Hepatocyte (in vitro differentiated cells): Measurements from ENCODE around the gene TNS4. TPM values are rescaled to one million over a fixed set of nuclear protein-coding genes. Genes with fewer than 3 reads are reported as not detected.

Experiments used
- DNase-seq: peaks from one replicate; pipeline ENCODE4 v3.0.0-alpha.2; 2016; ENCODE audit warnings: low spot score
- H2AFZ ChIP-seq: fragments of 200-600 bp; sonication (generic); 2 replicates; pipeline ENCODE4 v1.6.0; 2016; ENCODE audit warnings: antibody characterized with exemption, mild to moderate bottlenecking
- H3K27ac ChIP-seq: fragments of 200-600 bp; sonication (generic); 2 replicates; pipeline ENCODE4 v1.5.1; 2016; ENCODE audit warnings: mild to moderate bottlenecking
- H3K27me3 ChIP-seq: fragments of 200-600 bp; sonication (generic); 2 replicates; pipeline ENCODE4 v1.6.1; 2016
- H3K36me3 ChIP-seq: fragments of 200-600 bp; sonication (generic); replicated peaks from 2 replicates; pipeline ENCODE4 v1.5.1; 2016; ENCODE audit warnings: low read depth; ENCODE audit not compliant: insufficient read depth
- H3K4me1 ChIP-seq: fragments of 200-600 bp; sonication (generic); 2 replicates; pipeline ENCODE4 v1.5.1; 2016; ENCODE audit warnings: mild to moderate bottlenecking, moderate library complexity; ENCODE audit not compliant: insufficient read depth
- H3K4me2 ChIP-seq: fragments of 200-600 bp; sonication (generic); 2 replicates; pipeline ENCODE4 v1.6.0; 2016
- H3K4me3 ChIP-seq: fragments of 200-600 bp; sonication (generic); 2 replicates; pipeline ENCODE4 v1.5.1; 2016; ENCODE audit warnings: mild to moderate bottlenecking
- H3K79me2 ChIP-seq: fragments of 200-600 bp; sonication (generic); 2 replicates; pipeline ENCODE4 v1.6.0; 2017; ENCODE audit warnings: mild to moderate bottlenecking
- H3K9me2 ChIP-seq: fragments of 200-600 bp; sonication (generic); replicated peaks from 2 replicates; pipeline ENCODE4 v1.6.0; 2017; ENCODE audit warnings: mild to moderate bottlenecking; ENCODE audit not compliant: insufficient read depth
- H3K9me3 ChIP-seq: fragments of 200-600 bp; sonication (generic); 2 replicates; pipeline ENCODE4 v1.5.1; 2016; ENCODE audit warnings: low read depth, mild to moderate bottlenecking
- H4K20me1 ChIP-seq: fragments of 200-600 bp; sonication (generic); 2 replicates; pipeline ENCODE4 v1.6.0; 2016; ENCODE audit warnings: mild to moderate bottlenecking; ENCODE audit not compliant: insufficient read depth, poor library complexity, severe bottlenecking
- EZH2 ChIP-seq: fragments of 200-600 bp; sonication (generic); IDR thresholded peaks from 2 replicates; pipeline ENCODE4 v1.6.1; 2016; ENCODE audit warnings: antibody characterized with exemption, mild to moderate bottlenecking, borderline replicate concordance
- EZH2phosphoT487 ChIP-seq: fragments of 200-600 bp; sonication (generic); IDR thresholded peaks from one replicate; pipeline ENCODE4 v1.6.1; 2018; ENCODE audit warnings: antibody characterized with exemption, mild to moderate bottlenecking, low read depth, moderate library complexity; ENCODE audit not compliant: unreplicated experiment, severe bottlenecking
- polyA plus RNA-seq: library from polyadenylated mRNA; unstranded; fragments of >200 nt; fragmentation: Nextera tagmentation; extraction: Ambion mirVana; gene quantifications from 2 replicates; pipeline ENCODE4 v1.2.1, GENCODE V29; 2016
- total RNA-seq: library from RNA; depleted of rRNA; stranded (reverse); fragments of >200 nt; gene quantifications from 2 replicates; pipeline ENCODE4 v1.2.3, GENCODE V29; 2014
- TF ChIP-seq, protein P1 (sequence below): fragments of 200-600 bp; sonication (generic); IDR thresholded peaks from 2 replicates; pipeline ENCODE4 v1.5.1; 2016; ENCODE audit warnings: antibody characterized with exemption, mild to moderate bottlenecking; ENCODE audit not compliant: poor library complexity

TNS4 gene
- total and polyA plus RNA-seq, 2 experiments from 2014 or later, result 0.07 TPM; not detected in 1

GRCh38 chr17:40427002-40427491 lies 74.4 kb downstream of the TNS4 start:
- no peak overlapping the region for H2AFZ ChIP-seq
- no peaks in the 10 kb centered on the region for H3K27me3 ChIP-seq
- no peak for DNase-seq
- no peaks in the 10 kb centered on the region for H3K9me3 ChIP-seq
- H3K36me3 ChIP-seq, result no peaks in the 10 kb centered on the region
- no peak overlapping the region for H3K27ac ChIP-seq
- no peaks in the 10 kb centered on the region for H4K20me1 ChIP-seq
- TF ChIP-seq, protein P1, sequence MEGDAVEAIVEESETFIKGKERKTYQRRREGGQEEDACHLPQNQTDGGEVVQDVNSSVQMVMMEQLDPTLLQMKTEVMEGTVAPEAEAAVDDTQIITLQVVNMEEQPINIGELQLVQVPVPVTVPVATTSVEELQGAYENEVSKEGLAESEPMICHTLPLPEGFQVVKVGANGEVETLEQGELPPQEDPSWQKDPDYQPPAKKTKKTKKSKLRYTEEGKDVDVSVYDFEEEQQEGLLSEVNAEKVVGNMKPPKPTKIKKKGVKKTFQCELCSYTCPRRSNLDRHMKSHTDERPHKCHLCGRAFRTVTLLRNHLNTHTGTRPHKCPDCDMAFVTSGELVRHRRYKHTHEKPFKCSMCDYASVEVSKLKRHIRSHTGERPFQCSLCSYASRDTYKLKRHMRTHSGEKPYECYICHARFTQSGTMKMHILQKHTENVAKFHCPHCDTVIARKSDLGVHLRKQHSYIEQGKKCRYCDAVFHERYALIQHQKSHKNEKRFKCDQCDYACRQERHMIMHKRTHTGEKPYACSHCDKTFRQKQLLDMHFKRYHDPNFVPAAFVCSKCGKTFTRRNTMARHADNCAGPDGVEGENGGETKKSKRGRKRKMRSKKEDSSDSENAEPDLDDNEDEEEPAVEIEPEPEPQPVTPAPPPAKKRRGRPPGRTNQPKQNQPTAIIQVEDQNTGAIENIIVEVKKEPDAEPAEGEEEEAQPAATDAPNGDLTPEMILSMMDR, result no peak
- TF ChIP-seq EZH2phosphoT487, result no peak
- no peak for TF ChIP-seq EZH2
- no peaks in the 10 kb centered on the region for H3K79me2 ChIP-seq
- H3K4me2 ChIP-seq, result no peak overlapping the region
- no peaks in the 10 kb centered on the region for H3K9me2 ChIP-seq
- no peaks in the 10 kb centered on the region for H3K4me1 ChIP-seq
- H3K4me3 ChIP-seq, result no peak overlapping the region

Other genes with a start within 250 kb of the TNS4 start
- 5.8 and 8.6 TPM in 2 replicates for gene CDC6, start 213.7 kb downstream of the TNS4 start, total RNA-seq
- 5.1 and 7.5 TPM in 2 replicates for gene CDC6, start 213.7 kb downstream of the TNS4 start, polyA plus RNA-seq
- gene RARA, start 192.4 kb downstream of the TNS4 start, total RNA-seq, result 19.2 and 30.0 TPM in 2 replicates
- gene RARA, start 192.4 kb downstream of the TNS4 start, polyA plus RNA-seq, result 33.1 and 34.4 TPM in 2 replicates
- gene GJD3, start 136.9 kb downstream of the TNS4 start, total RNA-seq, result 0.47 TPM in 1 of 2 replicates, not detected in the other
- gene GJD3, start 136.9 kb downstream of the TNS4 start, polyA plus RNA-seq, result 3.3 and 3.8 TPM in 2 replicates
- 36.9 and 37.4 TPM in 2 replicates for gene TOP2A, start 83.7 kb downstream of the TNS4 start, total RNA-seq
- 19.3 and 21.3 TPM in 2 replicates for gene TOP2A, start 83.7 kb downstream of the TNS4 start, polyA plus RNA-seq
- 44.9 and 48.2 TPM in 2 replicates for gene IGFBP4, start 58.2 kb downstream of the TNS4 start, total RNA-seq
- gene IGFBP4, start 58.2 kb downstream of the TNS4 start, polyA plus RNA-seq, result 149 and 183 TPM in 2 replicates
- gene CCR7, start 63.8 kb upstream of the TNS4 start, total RNA-seq, result 0.16 and 2.8 TPM in 2 replicates
- gene CCR7, start 63.8 kb upstream of the TNS4 start, polyA plus RNA-seq, result 2.9 and 4.1 TPM in 2 replicates
- gene SMARCE1, start 146.2 kb upstream of the TNS4 start, total RNA-seq, result 103 and 116 TPM in 2 replicates
- 99.9 and 109 TPM in 2 replicates for gene SMARCE1, start 146.2 kb upstream of the TNS4 start, polyA plus RNA-seq
- 1.8 and 2.8 TPM in 2 replicates for gene KRT222, start 163.6 kb upstream of the TNS4 start, total RNA-seq
- 1.5 and 2.1 TPM in 2 replicates for gene KRT222, start 163.6 kb upstream of the TNS4 start, polyA plus RNA-seq
- gene KRT24, start 202.1 kb upstream of the TNS4 start, total RNA-seq, result 0.92 and 1.5 TPM in 2 replicates
- gene KRT24, start 202.1 kb upstream of the TNS4 start, polyA plus RNA-seq, result 4.5 and 5.8 TPM in 2 replicates